HepG2 (cell line): ENCODE data around the gene CRTC2. TPM values are rescaled to one million over a fixed set of nuclear protein-coding genes. Genes with fewer than 3 reads are reported as not detected.

ENCODE experiments used
- BRCA1 ChIP-seq: sonication (generic); formaldehyde crosslinking; IDR thresholded peaks from 2 replicates; pipeline ENCODE4 v1.4.0; 2020; ENCODE audit warnings: missing genetic modification reagents
- E2F5 ChIP-seq: sonication (generic); formaldehyde crosslinking; conservative IDR thresholded peaks from 2 replicates; pipeline ENCODE4 v1.4.0; 2020; ENCODE audit warnings: missing genetic modification reagents
- ELF1 ChIP-seq: sonication (generic); formaldehyde crosslinking; IDR thresholded peaks from 2 replicates; pipeline ENCODE4 v1.4.0; 2020; ENCODE audit warnings: missing genetic modification reagents
- FOXK2 ChIP-seq: fragments of 450-650 bp; IDR thresholded peaks from 2 replicates; pipeline ENCODE4 v1.6.1; 2016
- HNF1B ChIP-seq: sonication (generic); formaldehyde crosslinking; IDR thresholded peaks from 2 replicates; pipeline ENCODE4 v1.5.1; 2020; ENCODE audit warnings: mild to moderate bottlenecking, moderate library complexity, missing genetic modification reagents
- HOXD1 ChIP-seq: sonication (generic); formaldehyde crosslinking; IDR thresholded peaks from 2 replicates; pipeline ENCODE4 v1.5.0; 2020; ENCODE audit warnings: missing genetic modification reagents
- JARID2 ChIP-seq: sonication (generic); formaldehyde crosslinking; IDR thresholded peaks from 2 replicates; pipeline ENCODE4 v1.8.1; 2023; ENCODE audit warnings: missing genetic modification reagents, inconsistent platforms; ENCODE audit not compliant: insufficient replicate concordance
- KMT2A ChIP-seq: sonication (generic); formaldehyde crosslinking; IDR thresholded peaks from 2 replicates; pipeline ENCODE4 v1.4.0; 2020; ENCODE audit warnings: missing genetic modification reagents
- MIER2 ChIP-seq: IDR thresholded peaks from 2 replicates; pipeline ENCODE4 v1.6.1; 2016; ENCODE audit warnings: missing biosample characterization, missing genetic modification reagents
- MLLT10 ChIP-seq: sonication (generic); formaldehyde crosslinking; IDR thresholded peaks from 2 replicates; pipeline ENCODE4 v1.4.0; 2020; ENCODE audit warnings: missing genetic modification reagents
- MYNN ChIP-seq: sonication (generic); formaldehyde crosslinking; IDR thresholded peaks from 2 replicates; pipeline ENCODE4 v1.4.0; 2020; ENCODE audit warnings: mild to moderate bottlenecking, low read depth, missing genetic modification reagents
- NONO ChIP-seq, 2 experiments: fragments of 450-650 bp in 1 of 2; sonication (generic) in 1 of 2; formaldehyde crosslinking in 1 of 2; IDR thresholded peaks in 1 of 2; conservative IDR thresholded peaks in 1 of 2; 2 replicates each; pipeline versions ENCODE4 v1.6.1 to v1.8.0; 2017 to 2022; ENCODE audit warnings: mild to moderate bottlenecking in 1 of 2, missing genetic modification reagents in 1 of 2, moderate library complexity in 1 of 2
- PHF8 ChIP-seq: sonication (generic); formaldehyde crosslinking; IDR thresholded peaks from 2 replicates; pipeline ENCODE4 v1.5.0; 2020; ENCODE audit warnings: missing genetic modification reagents
- PTBP1 ChIP-seq: fragments of 200-400 bp; formaldehyde crosslinking; IDR thresholded peaks from 2 replicates; pipeline ENCODE4 v1.6.1; 2018; ENCODE audit warnings: low read length, low read depth; ENCODE audit not compliant: poor library complexity, severe bottlenecking
- RAD21 ChIP-seq: fragments of 450-650 bp; formaldehyde crosslinking; IDR thresholded peaks from 2 replicates; pipeline ENCODE4 v1.5.0; 2020; ENCODE audit warnings: mild to moderate bottlenecking
- RBM22 ChIP-seq: fragments of 200-400 bp; formaldehyde crosslinking; optimal IDR thresholded peaks from 2 replicates; pipeline ENCODE3; 2017; ENCODE audit warnings: mild to moderate bottlenecking, low read length, moderate library complexity
- RNF219 ChIP-seq: sonication (generic); formaldehyde crosslinking; IDR thresholded peaks from 2 replicates; pipeline ENCODE4 v1.5.0; 2020; ENCODE audit warnings: mild to moderate bottlenecking, missing genetic modification reagents
- SUZ12 ChIP-seq: fragments of 150-350 bp; IDR thresholded peaks from 2 replicates; pipeline ENCODE4 v1.6.1; 2014; ENCODE audit warnings: low read depth, low read length
- TBX3 ChIP-seq: fragments of 450-650 bp; IDR thresholded peaks from 2 replicates; pipeline ENCODE4 v1.6.1; 2017; ENCODE audit warnings: antibody characterized with exemption, mild to moderate bottlenecking, inconsistent platforms, borderline replicate concordance
- ZBTB21 ChIP-seq: sonication (generic); formaldehyde crosslinking; IDR thresholded peaks from 2 replicates; pipeline ENCODE4 v1.4.0; 2020; ENCODE audit warnings: missing genetic modification reagents
- ZNF136 ChIP-seq: sonication (generic); formaldehyde crosslinking; IDR thresholded peaks from 2 replicates; pipeline ENCODE4 v1.8.1; 2022; ENCODE audit warnings: low read depth, mild to moderate bottlenecking, moderate library complexity, missing genetic modification reagents
- ZNF251 ChIP-seq: sonication (generic); formaldehyde crosslinking; IDR thresholded peaks from 2 replicates; pipeline ENCODE4 v1.9.0; 2021; ENCODE audit warnings: mild to moderate bottlenecking, missing genetic modification reagents
- ZNF430 ChIP-seq: sonication (generic); formaldehyde crosslinking; IDR thresholded peaks from 2 replicates; pipeline ENCODE4 v1.9.0; 2021; ENCODE audit warnings: mild to moderate bottlenecking, missing genetic modification reagents
- ZNF510 ChIP-seq: sonication (generic); formaldehyde crosslinking; IDR thresholded peaks from 2 replicates; pipeline ENCODE4 v1.4.0; 2020; ENCODE audit warnings: low read depth, mild to moderate bottlenecking, missing genetic modification reagents
- ZNF644 ChIP-seq: IDR thresholded peaks from 2 replicates; pipeline ENCODE4 v1.6.1; 2016; ENCODE audit warnings: low read depth
- ZNF761 ChIP-seq: sonication (generic); formaldehyde crosslinking; conservative IDR thresholded peaks from 2 replicates; pipeline ENCODE4 v1.4.0; 2020; ENCODE audit warnings: mild to moderate bottlenecking, missing genetic modification reagents
- ZNF788 ChIP-seq: sonication (generic); formaldehyde crosslinking; IDR thresholded peaks from 2 replicates; pipeline ENCODE4 v1.5.0; 2020; ENCODE audit warnings: mild to moderate bottlenecking, missing genetic modification reagents, borderline replicate concordance
- ZNF792 ChIP-seq: IDR thresholded peaks from 2 replicates; pipeline ENCODE4 v1.6.1; 2016
- polyA plus RNA-seq, 8 experiments: library from polyadenylated mRNA; depleted of rRNA in 3 of 8; stranded (reverse) in 7 of 8; unstranded in 1 of 8; fragments of >200 nt; fragmentation: Illumina TruSeq in 4 of 8; extraction: Trizol in 4 of 8; gene quantifications; 2 replicates each; pipeline versions ENCODE4 v1.2.1 to v1.2.3, GENCODE V29; 2011 to 2016; ENCODE audit warnings: low read depth in 4 of 8, missing spikeins in 1 of 8, mixed read lengths in 1 of 8; ENCODE audit not compliant: insufficient read depth in 1 of 8
- total RNA-seq, 5 experiments: library from RNA; depleted of rRNA; stranded (reverse); fragments of >200 nt; fragmentation: Illumina TruSeq; extraction: Trizol; gene quantifications; 2 replicates each; pipeline ENCODE4 v1.2.3, GENCODE V29; 2016; ENCODE audit warnings: low read depth in 1 of 5

Gene CRTC2
- total and polyA plus RNA-seq, 2 of the 13 experiments (the other 11 are each of a cell fraction or from before 2014, with no cell fraction given) = 6.1 to 26.7 TPM

- TF ChIP-seq HNF1B (CRISPR knock-in tag) = peak; percentile 91
- TF ChIP-seq SUZ12 = no peak
- TF ChIP-seq ZNF792 = no peak
- TF ChIP-seq JARID2 (CRISPR knock-in tag) = no peak
- TF ChIP-seq KMT2A (CRISPR knock-in tag) = peak; percentile 22; the same call in 1 of the 2 replicates
- TF ChIP-seq ZNF430 (CRISPR knock-in tag) = no peak
- TF ChIP-seq MYNN = no peak
- no peak for TF ChIP-seq ZNF761
- peak; percentile 88 for TF ChIP-seq RBM22
- TF ChIP-seq FOXK2 = no peak
- TF ChIP-seq ZNF251 = no peak
- TF ChIP-seq PTBP1 = peak; percentile 58
- no peak for TF ChIP-seq BRCA1 (CRISPR knock-in tag)
- peak; percentile 85 for TF ChIP-seq RAD21 (CRISPR knock-in tag)
- no peak for TF ChIP-seq HOXD1
- TF ChIP-seq MIER2 = no peak
- no peak for TF ChIP-seq MLLT10 (CRISPR knock-in tag)
- no peak for TF ChIP-seq ZBTB21
- peak; percentile 53; the same call in 1 of the 2 replicates for TF ChIP-seq ELF1
- TF ChIP-seq PHF8 (CRISPR knock-in tag) = peak; percentile 37
- peak; percentile 75; the same call in 1 of the 2 replicates for TF ChIP-seq ZNF788 (CRISPR knock-in tag)
- no peak for TF ChIP-seq NONO (IDR thresholded peaks at IDR 0.05)
- TF ChIP-seq NONO (CRISPR knock-in tag; conservative IDR thresholded peaks at IDR 0.05) = peak; percentile 64
- TF ChIP-seq E2F5 (CRISPR knock-in tag) = no peak
- TF ChIP-seq ZNF510 (CRISPR knock-in tag) = no peak
- TF ChIP-seq RNF219 (CRISPR knock-in tag) = no peak
- TF ChIP-seq TBX3 = no peak
- 0 out of 2 replicates have a peak, but pooled peaks have one; percentile 73 for TF ChIP-seq ZNF136
- TF ChIP-seq ZNF644 (CRISPR knock-in tag) = no peak
Measured at GRCh38 chr1:153946622-153947241, 11.7 kb downstream of the CRTC2 start, which contains the start of gene DENND4B (continued).
